Activated B cell treated with CpG ODN at 0.5 μM for 24 hours (primary cell): ENCODE data around the gene GALNT3. TPM values are rescaled to one million over a fixed set of nuclear protein-coding genes. Genes with fewer than 3 reads are reported as not detected.

Experiments used
- ATAC-seq: fragments of 200-7000 bp; cut with Tn5 transposase; one replicate; pipeline ENCODE4 v1.10.0; 2021; ENCODE audit warnings: low read depth, mild to moderate bottlenecking, moderate library complexity
- CTCF ChIA-PET: fragments of 350-600 bp; sonication (Branson Sonifier 250); formaldehyde crosslinking; loops from one replicate; lab custom pipeline; 2021; ENCODE audit warnings: antibody characterized with exemption; lab: Charles Lee
- POLR2A ChIA-PET: fragments of 350-600 bp; sonication (Branson Sonifier 250); formaldehyde crosslinking; loops from one replicate; lab custom pipeline; 2021; ENCODE audit warnings: antibody characterized with exemption; lab: Charles Lee
- DNase-seq: peaks from one replicate; pipeline ENCODE4 v3.0.0; 2022
- H3K27ac Mint-ChIP-seq: one replicate; pipeline ENCODE4 v1.8.0; 2020; ENCODE audit warnings: mixed read lengths
- H3K27me3 Mint-ChIP-seq: one replicate; pipeline ENCODE4 v1.8.0; 2021; ENCODE audit warnings: mixed read lengths
- H3K36me3 Mint-ChIP-seq: one replicate; pipeline ENCODE4 v1.8.0; 2021; ENCODE audit warnings: low read depth, mixed read lengths
- H3K4me1 Mint-ChIP-seq: one replicate; pipeline ENCODE4 v1.8.0; 2021; ENCODE audit warnings: mixed read lengths
- H3K4me3 Mint-ChIP-seq: one replicate; pipeline ENCODE4 v1.8.0; 2020; ENCODE audit warnings: mild to moderate bottlenecking, mixed read lengths
- H3K9me3 Mint-ChIP-seq: one replicate; pipeline ENCODE4 v1.8.0; 2020; ENCODE audit warnings: mixed read lengths
- CTCF ChIP-seq: fragments of 200-600 bp; IDR thresholded peaks from one replicate; pipeline ENCODE4 v1.8.0; 2022; ENCODE audit warnings: antibody characterized with exemption, mild to moderate bottlenecking
- intact Hi-C: fragments of 100-400 bp; cut with micrococcal nuclease; formaldehyde crosslinking; loops from one replicate; pipeline ENCODE4 v1.15.1; 2024
- total RNA-seq: library from RNA; stranded (reverse); gene quantifications from 2 replicates; pipeline ENCODE4 v1.2.3, GENCODE V29; 2022

GALNT3 gene
- total RNA-seq, 1 donor from 2014 or later: 14.4 TPM

- peaks cover 43% of the 10 kb centered on the region for H3K4me1 Mint-ChIP-seq
- ChIA-PET CTCF (interaction anchor here (1.9 kb wide), 1 partner anchor 54 kb away, joined by 4 read pairs; no protein-coding TSS in a partner anchor), POLR2A (interaction anchor here (1.1 kb wide), 1 partner anchor 26 kb away, joined by 6 read pairs; the partner anchor contains the start of gene GALNT3)
- H3K27me3 Mint-ChIP-seq: no peaks in the 10 kb centered on the region
- no peak for DNase-seq
- no peak overlapping the region for H3K4me3 Mint-ChIP-seq
- H3K27ac Mint-ChIP-seq: no peak overlapping the region
- no peaks in the 10 kb centered on the region for H3K9me3 Mint-ChIP-seq
- no peak for ATAC-seq
- intact Hi-C loops: no loop called here
- no peak for TF ChIP-seq CTCF
- H3K36me3 Mint-ChIP-seq: no peaks in the 10 kb centered on the region
Observed at GRCh38 chr2:165820296-165820695, 26.2 kb upstream of the GALNT3 start.

GRCh38 chr2:165818920-165819319 is 24.9 kb upstream of the GALNT3 start:
- CTCF ChIA-PET: interaction anchor here (1.2 kb wide), 1 partner anchor 55 kb away, joined by 3 read pairs; no protein-coding TSS in a partner anchor
- no peaks in the 10 kb centered on the region for H3K27me3 Mint-ChIP-seq
- H3K36me3 Mint-ChIP-seq: no peaks in the 10 kb centered on the region
- ATAC-seq: no peak
- no peaks in the 10 kb centered on the region for H3K9me3 Mint-ChIP-seq
- H3K4me3 Mint-ChIP-seq: no peak overlapping the region
- peaks cover 55% of the 10 kb centered on the region for H3K4me1 Mint-ChIP-seq
- intact Hi-C loops: loop anchor here (1.0 to 2.0 kb wide), 2 partner anchors 76 to 135 kb away; no protein-coding TSS in a partner anchor
- TF ChIP-seq CTCF: no peak
- peak overlapping the region; percentile 78 for H3K27ac Mint-ChIP-seq
- DNase-seq: no peak
- POLR2A ChIA-PET: interaction anchor here (0.7 to 0.8 kb wide), 2 partner anchors 18 to 24 kb away, joined by 3 to 6 read pairs; no protein-coding TSS in a partner anchor

- no peaks in the 10 kb centered on the region for H3K36me3 Mint-ChIP-seq
Observed at GRCh38 chr2:165815299-165816141, 21.5 kb upstream of the GALNT3 start.

GRCh38 chr2:165814473-165814872 is 20.4 kb upstream of the GALNT3 start:
- no peak overlapping the region for H3K4me3 Mint-ChIP-seq
- peaks cover 56% of the 10 kb centered on the region for H3K4me1 Mint-ChIP-seq
- POLR2A ChIA-PET: interaction anchor here (0.7 to 3.7 kb wide), 2 partner anchors 20 to 1029 kb away, joined by 6 to 23 read pairs; partner anchors contain the start of gene GALNT3
- ATAC-seq (no peak), DNase-seq (no peak)
- no peaks in the 10 kb centered on the region for H3K27me3 Mint-ChIP-seq
- CTCF ChIA-PET: interaction anchor here (1.4 to 1.7 kb wide), 2 partner anchors 60 kb away, joined by 5 to 6 read pairs; no protein-coding TSS in a partner anchor
- no peaks in the 10 kb centered on the region for H3K36me3 Mint-ChIP-seq
- TF ChIP-seq CTCF: no peak
- intact Hi-C loops: no loop called here
- no peaks in the 10 kb centered on the region for H3K9me3 Mint-ChIP-seq
- peak overlapping the region; percentile 36 for H3K27ac Mint-ChIP-seq

More at GRCh38 chr2:165815299-165816141, 21.5 kb upstream of the GALNT3 start:
- peak; percentile 74 for ATAC-seq
- no peak for TF ChIP-seq CTCF
- ChIA-PET CTCF (interaction anchor here (0.8 to 1.4 kb wide), 2 partner anchors 59 to 117 kb away, joined by 3 to 5 read pairs; no protein-coding TSS in a partner anchor), POLR2A (interaction anchor here (0.5 to 3.7 kb wide), 3 partner anchors 21 to 61 kb away, joined by 3 to 23 read pairs (median 3); partner anchors contain the start of gene GALNT3)
- intact Hi-C loops: loop anchor here (1.0 kb wide), 1 partner anchor 21 kb away; the partner anchor contains the start of gene GALNT3
- Mint-ChIP-seq H3K27me3 (no peaks in the 10 kb centered on the region), H3K27ac (peak overlapping the region; percentile 84), H3K9me3 (no peaks in the 10 kb centered on the region), H3K4me3 (peak overlapping the region; percentile 56), H3K4me1 (peaks cover 58% of the 10 kb centered on the region)
- DNase-seq: no peak
